Dermis microvascular lymphatic vessel endothelial cell (primary cell): ENCODE data around the gene ZC3H4. TPM values are rescaled to one million over a fixed set of nuclear protein-coding genes. Genes with fewer than 3 reads are reported as not detected.
"Not testable (repeated sequence)": the region's sequence is repeated elsewhere in the genome, so short reads cannot be mapped to it uniquely, and the experiment has no call there.

Source experiments
- DNase-seq, 2 donors: peaks; one replicate each; pipeline versions ENCODE4 v3.0.0 to v3.0.0-alpha.2; 2010; ENCODE audit warnings: low read depth in 2 of 2
- total RNA-seq: library from RNA; depleted of rRNA; stranded (reverse); fragments of >200 nt; gene quantifications from 2 replicates; pipeline ENCODE4 v1.2.1, GENCODE V29; 2014

Gene ZC3H4
- total RNA-seq, 1 donor from 2014 or later: 8.6 TPM

- no peak for DNase-seq
These were observed 5.4 kb downstream of the ZC3H4 start for GRCh38 chr19:47107953-47108746.

- peak; percentile 48 to 73 for DNase-seq
These were observed 6.2 kb downstream of the ZC3H4 start for GRCh38 chr19:47107202-47107952.

- no peak for DNase-seq
These were observed 6.8 kb downstream of the ZC3H4 start for GRCh38 chr19:47106821-47107201.

- DNase-seq: no peak
These were observed 7.7 kb downstream of the ZC3H4 start for GRCh38 chr19:47105874-47106273.

GRCh38 chr19:47104680-47105079 lies 8.9 kb downstream of the ZC3H4 start:
- no peak for DNase-seq

- no peak for DNase-seq
These were observed 11.1 kb downstream of the ZC3H4 start for GRCh38 chr19:47102346-47103060.

- DNase-seq: not testable (repeated sequence)
These were observed 12.5 kb downstream of the ZC3H4 start for GRCh38 chr19:47101116-47101515.

- no peak for DNase-seq
These were observed 13.3 kb downstream of the ZC3H4 start for GRCh38 chr19:47100290-47100689.

GRCh38 chr19:47099576-47100050 lies 14.0 kb downstream of the ZC3H4 start:
- no peak for DNase-seq

- no peak for DNase-seq
These were observed 15.0 kb downstream of the ZC3H4 start for GRCh38 chr19:47098608-47099007.

GRCh38 chr19:47097396-47098201 lies 16.0 kb downstream of the ZC3H4 start:
- DNase-seq: no peak

GRCh38 chr19:47096721-47097120 lies 16.9 kb downstream of the ZC3H4 start:
- no peak for DNase-seq

GRCh38 chr19:47096100-47096704 lies 17.4 kb downstream of the ZC3H4 start:
- DNase-seq: no peak

GRCh38 chr19:47095476-47096099 lies 18.0 kb downstream of the ZC3H4 start:
- DNase-seq: no peak

GRCh38 chr19:47094557-47095475 lies 18.8 kb downstream of the ZC3H4 start:
- DNase-seq: no peak

- DNase-seq: no peak
These were observed 19.7 kb downstream of the ZC3H4 start for GRCh38 chr19:47093841-47094240.

GRCh38 chr19:47093254-47093653 lies 20.3 kb downstream of the ZC3H4 start:
- no peak for DNase-seq

- no peak for DNase-seq
These were observed 23.7 kb downstream of the ZC3H4 start for GRCh38 chr19:47089767-47090350.

- DNase-seq: no peak
These were observed 27.3 kb downstream of the ZC3H4 start for GRCh38 chr19:47086280-47086679.
